H9 (cell line): ENCODE measurements around the gene ARHGAP22. TPM values are rescaled to one million over a fixed set of nuclear protein-coding genes. Genes with fewer than 3 reads are reported as not detected.

ENCODE experiments used
- DNase-seq: peaks from one replicate; pipeline ENCODE4 v3.0.0-alpha.2; 2017
- H2AFZ ChIP-seq: one replicate; pipeline ENCODE4 v1.6.1; 2013; ENCODE audit warnings: mild to moderate bottlenecking, low read length, control low read depth, moderate library complexity
- H2AK5ac ChIP-seq: 2 replicates; pipeline ENCODE4 v1.6.1; 2013; ENCODE audit warnings: low read length, control low read depth, mixed read lengths; ENCODE audit not compliant: insufficient read length
- H2BK120ac ChIP-seq: one replicate; pipeline ENCODE4 v1.6.1; 2013; ENCODE audit warnings: low read depth, mild to moderate bottlenecking, low read length, control low read depth, inconsistent platforms; ENCODE audit not compliant: poor library complexity, severe bottlenecking
- H2BK12ac ChIP-seq: 2 replicates; pipeline ENCODE4 v1.6.1; 2013; ENCODE audit warnings: low read length, control low read depth, mixed read lengths, low read depth; ENCODE audit not compliant: insufficient read length
- H2BK15ac ChIP-seq: 2 replicates; pipeline ENCODE4 v1.6.1; 2013; ENCODE audit warnings: low read depth, low read length, control low read depth
- H2BK20ac ChIP-seq: one replicate; pipeline ENCODE4 v1.6.1; 2013; ENCODE audit warnings: low read depth, mild to moderate bottlenecking, low read length, control low read depth, inconsistent platforms; ENCODE audit not compliant: poor library complexity, severe bottlenecking
- H2BK5ac ChIP-seq: 2 replicates; pipeline ENCODE4 v1.6.1; 2013; ENCODE audit warnings: low read length, control low read depth, mixed read lengths; ENCODE audit not compliant: insufficient read length
- H3K14ac ChIP-seq: 2 replicates; pipeline ENCODE4 v1.6.1; 2013; ENCODE audit warnings: low read length, control low read depth; ENCODE audit not compliant: insufficient read depth
- H3K18ac ChIP-seq: 2 replicates; pipeline ENCODE4 v1.6.1; 2013; ENCODE audit warnings: low read depth, mild to moderate bottlenecking, mixed read lengths, low read length, control low read depth; ENCODE audit not compliant: insufficient read length
- H3K23ac ChIP-seq: 2 replicates; pipeline ENCODE4 v1.6.1; 2013; ENCODE audit warnings: low read length, control low read depth, mixed read lengths, low read depth; ENCODE audit not compliant: insufficient read length
- H3K23me2 ChIP-seq: 2 replicates; pipeline ENCODE4 v1.6.1; 2013; ENCODE audit warnings: low read depth, mild to moderate bottlenecking, mixed read lengths, low read length, control low read depth; ENCODE audit not compliant: insufficient read length, poor library complexity, severe bottlenecking
- H3K27ac ChIP-seq: 2 replicates; pipeline ENCODE4 v1.5.1; 2013; ENCODE audit warnings: low read length, control low read depth, mixed read lengths, low read depth; ENCODE audit not compliant: insufficient read length
- H3K27me3 ChIP-seq: 2 replicates; pipeline ENCODE4 v1.6.1; 2013; ENCODE audit warnings: low read length, control low read depth, inconsistent platforms; ENCODE audit not compliant: insufficient read depth
- H3K4ac ChIP-seq: 2 replicates; pipeline ENCODE4 v1.6.1; 2013; ENCODE audit warnings: low read depth, mild to moderate bottlenecking, control low read depth, inconsistent platforms, low read length, moderate library complexity
- H3K4me1 ChIP-seq: 2 replicates; pipeline ENCODE4 v1.6.1; 2013; ENCODE audit warnings: low read length, control low read depth, inconsistent platforms; ENCODE audit not compliant: insufficient read depth
- H3K4me2 ChIP-seq: 2 replicates; pipeline ENCODE4 v1.6.1; 2013; ENCODE audit warnings: low read length, control low read depth, mixed read lengths; ENCODE audit not compliant: insufficient read length, insufficient read depth
- H3K56ac ChIP-seq: 2 replicates; pipeline ENCODE4 v1.6.1; 2013; ENCODE audit warnings: low read depth, mild to moderate bottlenecking, mixed read lengths, low read length, control low read depth; ENCODE audit not compliant: insufficient read length
- H3K79me1 ChIP-seq: 2 replicates; pipeline ENCODE4 v1.6.1; 2013; ENCODE audit warnings: low read depth, mild to moderate bottlenecking, moderate library complexity, low read length, control low read depth, inconsistent platforms; ENCODE audit not compliant: insufficient read depth, poor library complexity, severe bottlenecking
- H3K79me2 ChIP-seq: 2 replicates; pipeline ENCODE4 v1.6.1; 2013; ENCODE audit warnings: low read length, control low read depth, inconsistent platforms; ENCODE audit not compliant: insufficient read depth
- H3K9ac ChIP-seq: 2 replicates; pipeline ENCODE4 v1.6.1; 2013; ENCODE audit warnings: low read length, control low read depth, mixed read lengths; ENCODE audit not compliant: insufficient read length; ENCODE audit errors: extremely low read depth
- H3K9me3 ChIP-seq: one replicate; pipeline ENCODE4 v1.6.1; 2013; ENCODE audit warnings: low read depth, low read length, inconsistent platforms; ENCODE audit not compliant: control insufficient read depth
- H3T11ph ChIP-seq: one replicate; pipeline ENCODE4 v1.6.1; 2013; ENCODE audit warnings: mild to moderate bottlenecking, low read length, control low read depth, inconsistent platforms
- H4K20me1 ChIP-seq: one replicate; pipeline ENCODE4 v1.6.1; 2013; ENCODE audit not compliant: control insufficient read depth, insufficient read length, insufficient read depth
- H4K5ac ChIP-seq: 2 replicates; pipeline ENCODE4 v1.6.1; 2013; ENCODE audit warnings: low read depth, mild to moderate bottlenecking, mixed read lengths, low read length, control low read depth; ENCODE audit not compliant: insufficient read length
- H4K8ac ChIP-seq: replicated peaks from 2 replicates; pipeline ENCODE4 v1.6.1; 2013; ENCODE audit warnings: low read length, control low read depth, mixed read lengths, low read depth; ENCODE audit not compliant: insufficient read length
- H4K91ac ChIP-seq: 2 replicates; pipeline ENCODE4 v1.6.1; 2013; ENCODE audit warnings: low read depth, mild to moderate bottlenecking, moderate library complexity, mixed read lengths, low read length, control low read depth; ENCODE audit not compliant: insufficient read length
- H3K27ac Mint-ChIP-seq, 3 experiments: 2 replicates in 2 of 3; 3 replicates in 1 of 3; pipeline ENCODE4 v1.8.0; 2020 to 2021; ENCODE audit warnings: mixed read lengths in 3 of 3, mild to moderate bottlenecking in 1 of 3, moderate library complexity in 1 of 3
- H3K27me3 Mint-ChIP-seq: 2 replicates; pipeline ENCODE4 v1.8.0; 2021; ENCODE audit warnings: low read depth, mild to moderate bottlenecking, moderate library complexity, mixed read lengths
- H3K36me3 Mint-ChIP-seq, 3 experiments: 2 replicates in 2 of 3; 3 replicates in 1 of 3; pipeline ENCODE4 v1.8.0; 2020 to 2021; ENCODE audit warnings: low read depth in 3 of 3, mixed read lengths in 3 of 3; ENCODE audit not compliant: insufficient read depth in 1 of 3
- H3K4me1 Mint-ChIP-seq, 2 experiments: 2 replicates each; pipeline ENCODE4 v1.8.0; 2020; ENCODE audit warnings: mixed read lengths in 2 of 2
- H3K4me3 Mint-ChIP-seq, 2 experiments: 2 replicates in 1 of 2; 3 replicates in 1 of 2; pipeline ENCODE4 v1.8.0; 2020 to 2021; ENCODE audit warnings: mild to moderate bottlenecking in 2 of 2, mixed read lengths in 2 of 2, moderate library complexity in 1 of 2
- H3K9me3 Mint-ChIP-seq, 2 experiments: 2 replicates in 1 of 2; 3 replicates in 1 of 2; pipeline ENCODE4 v1.8.0; 2020; ENCODE audit warnings: mild to moderate bottlenecking in 2 of 2, mixed read lengths in 2 of 2, moderate library complexity in 1 of 2
- CTCF ChIP-seq: fragments of 200-600 bp; sonication (generic); conservative IDR thresholded peaks from 3 replicates; pipeline ENCODE4 v1.8.0; 2021; ENCODE audit warnings: antibody characterized with exemption, mild to moderate bottlenecking
- WGBS: extraction: QIAGEN DNeasy Blood & Tissue Kit; methylation state at CpG from one replicate; pipeline ENCODE4 v1.1.7; 2013; ENCODE audit warnings: missing lambda C conversion rate, low lambda C conversion rate, mixed read lengths; ENCODE audit not compliant: insufficient read length; ENCODE audit errors: extremely low coverage; 5-methylcytosine and 5-hydroxymethylcytosine counted together
- total RNA-seq: library from RNA; stranded (reverse); gene quantifications from 2 replicates; pipeline ENCODE4 v1.2.1, GENCODE V29; 2021

Gene ARHGAP22
- total RNA-seq, 1 experiment from 2014 or later, result 7.4 TPM

GRCh38 chr10:48536156-48536500 lies 68.7 kb downstream of the ARHGAP22 start:
- Mint-ChIP-seq H3K36me3 (no peaks in the 10 kb centered on the region; a peak in 3 of 7 replicates), H3K4me3 (no peak overlapping the region), H3K9me3 (no peaks in the 10 kb centered on the region; a peak in 1 of 5 replicates), H3K27me3 (no peaks in the 10 kb centered on the region), H3K4me1 (peaks cover 49 to 56% of the 10 kb centered on the region in 2 experiments), H3K27ac (peak overlapping the region in 1 of 3 experiments; percentile 57; a peak in 1 of 7 replicates)
- Histone ChIP-seq H3K79me2 (no peaks in the 10 kb centered on the region), H4K8ac (no peak overlapping the region), H3T11ph (no peak overlapping the region), H3K27ac (no peak overlapping the region), H2BK5ac (no peak overlapping the region), H2BK12ac (no peak overlapping the region), H3K27me3 (no peaks in the 10 kb centered on the region), H3K14ac (no peak overlapping the region), H2BK15ac (no peak overlapping the region), H3K9ac (no peak overlapping the region), H2BK120ac (no peak overlapping the region), H4K20me1 (no peaks in the 10 kb centered on the region), H2AK5ac (no peak overlapping the region), H2AFZ (no peak overlapping the region), H2BK20ac (no peak overlapping the region), H4K5ac (no peak overlapping the region), H3K9me3 (no peaks in the 10 kb centered on the region), H3K4ac (no peak overlapping the region), H3K23me2 (no peaks in the 10 kb centered on the region), H3K18ac (no peak overlapping the region), H3K79me1 (no peaks in the 10 kb centered on the region), H3K4me1 (peaks cover 17% of the 10 kb centered on the region), H4K91ac (no peak overlapping the region), H3K4me2 (no peak overlapping the region), H3K56ac (no peak overlapping the region), H3K23ac (no peak overlapping the region)
- WGBS, result no CpG with 5 or more reads among the region's 3 CpGs
- TF ChIP-seq CTCF, result no peak
- DNase-seq, result no peak
